GM19238 (cell line): Measurements from ENCODE around the gene SH3RF3.
"Not testable (repeated sequence)": the region's sequence is repeated elsewhere in the genome, so short reads cannot be mapped to it uniquely, and the experiment has no call there.

Source experiments
- DNase-seq: peaks from one replicate; pipeline ENCODE4 v3.0.0; 2011; ENCODE audit warnings: low spot score; ENCODE audit not compliant: insufficient read length

The SH3RF3 gene

DNA sequence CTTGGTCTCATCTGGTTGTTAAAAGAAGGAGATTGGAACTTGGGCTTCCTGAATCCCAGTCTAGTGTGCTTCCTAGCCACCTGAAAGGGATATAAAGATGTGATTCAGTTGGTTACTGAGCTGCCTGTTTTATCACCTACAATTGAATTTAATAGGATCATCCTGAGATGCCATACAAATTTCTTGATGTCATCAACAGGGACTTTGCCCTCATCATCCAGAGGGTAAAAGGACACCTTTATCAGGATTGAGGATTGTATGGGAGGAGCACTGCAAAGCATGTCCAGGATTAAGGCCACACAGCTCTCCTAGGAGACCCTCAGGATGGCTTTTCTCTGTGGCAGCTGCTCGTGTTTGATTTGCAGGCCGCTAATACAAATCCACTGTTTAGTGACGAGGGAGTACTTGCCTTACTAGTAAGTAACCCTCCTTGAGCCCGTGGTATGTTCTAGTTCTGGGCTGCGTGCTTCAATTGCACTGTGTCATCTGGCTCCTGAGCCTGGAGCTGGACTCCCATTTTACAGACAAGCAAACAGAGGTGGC is 28.6 kb downstream of the SH3RF3 start:
- no peak for DNase-seq

DNA sequence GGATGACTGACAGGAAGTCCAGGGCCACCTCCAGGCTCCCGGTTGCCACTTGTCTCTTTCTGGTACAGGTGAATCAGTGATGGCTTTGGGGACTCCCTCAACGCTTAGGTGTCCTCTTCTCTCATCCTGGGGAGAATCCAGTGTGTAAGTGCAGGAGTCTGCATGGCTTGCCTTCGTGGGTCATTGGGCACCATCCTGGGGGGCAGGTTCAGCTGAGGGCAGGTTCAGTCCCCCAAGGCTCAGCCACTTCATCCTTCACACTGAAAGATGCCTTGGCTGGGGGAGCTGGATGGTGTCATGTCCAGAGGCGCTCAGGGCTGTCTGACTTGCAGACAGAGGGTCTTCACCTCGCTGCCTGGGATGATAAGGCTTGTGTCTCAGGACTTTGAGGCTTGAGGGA is 29.2 kb downstream of the SH3RF3 start:
- no peak for DNase-seq

DNA sequence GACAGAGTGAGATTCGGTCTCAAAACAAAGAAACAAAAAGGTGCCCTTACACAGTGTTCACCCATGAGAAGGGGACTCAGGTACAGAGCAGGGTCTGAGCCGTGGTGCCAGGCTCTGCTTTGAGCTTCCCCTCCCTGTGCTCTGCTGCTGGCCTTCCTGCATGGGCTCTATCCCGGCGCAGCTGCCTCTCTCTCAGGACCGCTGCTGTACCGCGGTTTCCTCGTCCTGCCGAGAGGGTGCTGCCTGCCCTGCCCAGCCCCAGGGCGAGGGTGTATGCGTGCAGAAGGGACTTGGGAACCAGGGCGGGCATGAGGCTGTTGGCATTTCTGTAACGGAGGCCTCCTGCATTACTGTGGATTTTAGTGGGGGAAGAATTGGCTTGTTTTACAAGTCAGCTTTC is 30.1 kb downstream of the SH3RF3 start:
- DNase-seq, result no peak

DNA sequence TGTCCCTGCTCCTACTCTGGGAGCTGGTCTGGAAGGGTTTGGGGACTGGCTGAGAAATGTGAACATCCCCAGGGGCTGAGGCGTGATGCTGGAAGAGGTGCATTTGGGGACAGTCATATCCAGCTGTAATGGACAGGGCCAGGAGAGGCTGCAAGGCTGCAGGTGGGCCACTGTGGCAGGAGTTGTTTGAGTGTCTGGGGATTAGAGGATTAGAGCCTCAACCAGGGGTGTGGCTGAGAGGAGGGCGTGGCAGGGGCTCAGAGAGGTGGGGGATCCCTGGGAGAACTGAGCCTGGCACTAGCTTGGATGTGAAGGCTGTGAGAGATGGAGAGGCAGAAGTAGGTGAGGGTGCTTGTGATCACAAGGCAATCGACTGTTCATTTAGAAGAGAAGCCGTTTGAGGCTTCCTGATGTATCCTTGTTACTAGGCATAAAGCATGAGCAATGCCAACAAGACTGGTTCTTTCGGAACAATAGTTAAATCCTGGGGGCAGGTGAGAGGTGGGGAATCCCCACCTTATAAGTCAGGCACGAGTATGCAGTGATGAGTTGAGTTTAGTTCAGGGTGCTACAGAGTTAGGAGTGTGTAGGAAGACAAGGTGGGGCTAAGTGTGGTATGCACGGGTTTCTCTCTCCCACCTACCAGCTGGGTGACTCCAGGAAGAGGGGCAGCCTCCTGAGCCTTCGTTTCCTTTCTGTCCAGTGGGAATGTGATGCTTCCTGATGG is 31.9 kb downstream of the SH3RF3 start:
- DNase-seq, result no peak

DNA sequence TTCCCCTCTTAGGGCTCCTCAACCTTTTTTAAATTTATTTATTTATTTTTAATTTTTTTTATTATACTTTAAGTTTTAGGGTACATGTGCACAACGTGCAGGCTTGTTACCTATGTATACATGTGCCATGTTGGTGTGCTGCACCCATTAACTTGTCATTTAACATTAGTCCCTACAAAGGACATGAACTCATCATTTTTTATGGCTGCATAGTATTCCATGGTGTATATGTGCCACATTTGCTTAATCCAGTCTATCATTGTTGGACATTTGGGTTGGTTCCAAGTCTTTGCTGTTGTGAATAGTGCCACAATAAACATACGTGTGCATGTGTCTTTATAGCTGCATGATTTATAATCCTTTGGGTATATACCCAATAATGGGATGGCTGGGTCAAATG is 33.4 kb downstream of the SH3RF3 start:
- DNase-seq, result not testable (repeated sequence)

DNA sequence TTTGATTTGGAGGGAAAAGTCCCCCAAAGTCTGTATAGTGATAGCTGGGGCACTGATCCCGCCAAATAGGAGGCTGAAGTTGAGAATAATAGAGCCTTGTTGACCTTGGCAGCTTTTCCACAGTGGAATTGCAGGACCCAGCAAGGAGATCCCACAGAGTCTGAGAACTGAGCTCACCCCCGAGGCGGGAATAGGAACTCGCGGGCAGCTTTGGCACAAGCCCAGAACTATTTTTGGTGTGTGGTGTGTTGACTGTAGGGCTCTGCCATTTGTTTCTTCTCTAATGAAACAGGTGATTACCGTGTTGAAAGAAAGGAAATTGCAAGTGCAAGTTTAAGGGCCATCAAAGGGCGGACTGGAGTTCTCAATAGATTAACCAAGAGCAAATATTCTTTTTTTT is 34.0 kb downstream of the SH3RF3 start:
- no peak for DNase-seq

DNA sequence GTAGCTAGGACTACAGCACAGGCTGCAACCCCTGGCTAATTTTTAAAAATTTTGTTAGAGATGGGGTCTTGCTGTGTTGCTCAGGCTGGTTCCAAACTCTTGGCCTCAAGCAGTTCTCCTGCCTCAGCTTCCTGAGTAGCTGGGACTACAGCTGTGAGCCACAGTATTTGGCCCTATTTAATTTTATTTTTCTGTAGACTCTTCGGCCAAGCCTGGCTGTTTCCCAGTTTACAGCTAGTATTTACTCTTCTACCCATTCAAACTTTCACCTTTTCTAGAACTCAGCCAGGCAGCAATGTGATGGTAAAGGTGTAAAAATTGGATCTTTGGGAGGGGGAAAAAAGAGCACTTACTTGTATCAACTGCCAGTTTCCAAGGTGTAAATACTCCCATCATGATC is 35.3 kb downstream of the SH3RF3 start:
- DNase-seq, result no peak

DNA sequence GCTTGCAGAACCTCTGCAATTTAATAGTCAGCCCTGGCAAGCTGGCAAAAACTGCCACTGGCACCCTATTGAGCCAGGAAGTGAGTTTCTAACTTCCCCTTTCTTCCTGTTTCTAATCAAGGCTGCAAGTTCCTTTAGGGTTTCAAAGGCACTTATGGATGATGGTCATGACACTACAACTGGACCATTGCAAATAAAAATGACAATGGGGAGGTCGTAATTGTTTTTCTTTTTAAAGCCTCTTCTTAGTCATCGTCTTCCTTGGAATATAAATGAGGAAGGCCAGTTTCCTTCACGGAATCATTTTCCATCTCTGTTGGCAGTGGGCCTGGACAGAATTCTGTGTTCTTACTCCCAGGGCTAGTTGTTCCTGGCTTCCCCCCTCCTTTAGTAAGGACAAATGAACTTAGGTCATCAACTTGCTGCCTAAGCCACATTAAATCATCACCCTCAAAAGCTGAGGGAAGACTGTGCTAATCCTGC is 35.8 kb downstream of the SH3RF3 start:
- no peak for DNase-seq

DNA sequence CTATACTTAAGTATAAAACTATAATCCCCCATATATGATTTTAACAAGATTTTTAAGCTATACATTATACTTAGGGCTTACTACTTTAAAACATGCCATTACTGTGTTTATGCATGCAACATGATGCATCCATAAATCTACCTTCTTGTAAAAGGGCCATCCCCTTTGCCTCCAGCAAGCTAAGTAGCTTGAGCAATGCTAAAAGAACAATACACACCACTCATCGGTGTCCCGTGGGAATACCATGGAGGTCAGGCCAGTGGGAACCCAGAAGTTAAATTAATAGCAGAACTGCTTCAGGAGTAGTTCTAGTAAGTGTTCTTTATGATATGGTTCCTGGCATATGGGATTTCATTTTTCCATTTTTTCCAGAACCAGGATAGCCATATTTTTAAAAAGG is 37.8 kb downstream of the SH3RF3 start:
- DNase-seq, result no peak

DNA sequence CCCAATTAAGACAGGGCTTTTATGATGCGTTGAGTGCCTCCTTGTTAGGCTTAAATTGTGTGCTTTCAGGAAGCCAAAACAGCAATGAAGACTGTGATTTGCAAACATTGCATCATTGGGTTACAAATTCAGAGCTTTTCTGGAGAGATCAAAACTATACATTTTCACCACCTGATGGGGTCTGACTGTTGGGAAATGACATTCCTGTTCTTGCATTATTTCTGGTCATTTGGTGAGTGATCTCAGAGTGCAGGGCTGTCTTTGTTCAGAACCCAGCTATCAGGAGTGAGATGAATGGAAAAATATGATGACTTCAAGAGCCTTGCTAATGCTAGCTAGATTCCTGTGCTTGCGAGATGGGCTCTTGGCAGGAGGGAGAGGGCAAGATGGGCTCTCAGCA is 39.1 kb downstream of the SH3RF3 start:
- no peak for DNase-seq

DNA sequence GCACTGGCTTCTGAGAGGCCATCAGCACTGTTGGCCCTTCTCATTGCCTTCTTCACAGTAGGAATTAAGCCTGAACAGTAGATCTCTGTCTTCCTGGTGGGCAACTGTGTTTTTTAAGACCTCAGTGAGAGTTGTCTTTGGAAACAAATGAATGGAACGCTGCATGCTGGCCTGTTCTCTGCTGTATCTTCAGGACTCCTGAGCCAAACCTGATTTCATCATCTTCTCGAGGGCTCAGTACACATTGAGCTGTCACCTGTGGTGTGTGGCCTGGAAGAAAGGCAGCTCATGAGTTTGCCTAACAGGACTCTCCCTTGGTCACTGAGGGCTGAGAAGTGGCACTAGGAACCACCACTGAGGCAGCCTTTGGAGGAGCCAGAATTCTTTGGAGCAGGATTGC is 39.7 kb downstream of the SH3RF3 start:
- DNase-seq, result no peak

DNA sequence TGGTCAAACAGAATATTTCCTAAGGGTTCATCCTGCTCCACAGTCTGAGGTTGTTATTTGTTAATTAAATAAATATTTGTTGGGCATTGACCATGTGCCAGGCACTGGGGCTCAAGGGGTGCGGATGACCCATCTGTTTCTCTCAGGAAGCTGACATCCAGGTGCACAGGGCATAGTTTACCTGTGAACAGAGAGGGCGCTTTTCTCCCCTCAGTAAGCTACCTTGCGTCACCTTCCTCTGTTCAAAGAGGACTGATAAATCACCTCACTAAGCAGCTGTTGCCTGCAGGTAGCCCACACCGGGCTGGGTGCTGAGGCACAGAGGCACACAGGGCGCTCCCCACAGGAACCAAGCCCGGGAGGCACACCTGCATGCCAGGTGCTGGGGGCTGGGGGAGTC is 41.6 kb downstream of the SH3RF3 start:
- no peak for DNase-seq

DNA sequence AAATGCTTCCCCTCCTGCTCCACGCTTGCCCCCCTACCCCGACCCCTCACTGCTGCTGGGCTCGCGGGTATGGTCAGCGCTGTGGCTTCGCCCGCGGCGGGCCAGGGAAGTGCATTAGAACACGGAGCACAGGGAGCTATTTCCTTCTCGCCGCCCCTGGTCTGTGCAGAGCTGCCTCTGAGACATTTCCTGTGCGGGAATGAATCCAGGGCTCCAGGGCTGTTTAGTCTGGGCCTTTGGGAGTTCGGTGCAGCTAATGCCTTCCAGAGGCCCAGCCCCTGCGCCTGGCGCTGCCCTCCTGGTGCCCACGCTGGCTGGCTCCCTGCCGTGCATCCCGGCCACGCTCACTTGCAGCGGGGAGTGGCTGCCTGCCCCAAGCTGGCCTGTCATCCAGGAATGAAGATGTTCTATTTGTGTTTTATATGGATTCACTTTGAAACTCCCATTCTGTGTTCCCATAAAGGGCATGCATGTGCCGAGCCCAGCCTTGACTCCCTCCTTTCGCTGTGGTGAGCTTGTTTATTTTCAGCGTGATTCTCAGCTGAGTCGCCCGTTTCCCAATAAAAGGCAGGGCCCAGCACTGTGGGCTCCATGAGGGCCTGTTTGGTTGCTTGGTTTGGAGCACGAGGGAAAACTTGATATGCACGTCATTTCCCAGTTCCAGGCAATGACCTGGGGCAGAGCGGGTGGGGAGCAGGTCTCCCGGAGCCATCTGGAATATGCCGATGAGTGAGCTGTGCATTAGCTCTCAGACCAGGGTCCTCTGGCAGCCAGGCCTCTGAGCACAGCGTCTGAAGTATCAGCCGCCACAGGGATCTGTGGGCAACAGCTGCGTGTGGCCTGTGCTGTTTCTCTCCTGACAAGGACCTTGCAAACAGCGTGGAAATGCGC is 42.7 kb downstream of the SH3RF3 start:
- DNase-seq, result no peak

DNA sequence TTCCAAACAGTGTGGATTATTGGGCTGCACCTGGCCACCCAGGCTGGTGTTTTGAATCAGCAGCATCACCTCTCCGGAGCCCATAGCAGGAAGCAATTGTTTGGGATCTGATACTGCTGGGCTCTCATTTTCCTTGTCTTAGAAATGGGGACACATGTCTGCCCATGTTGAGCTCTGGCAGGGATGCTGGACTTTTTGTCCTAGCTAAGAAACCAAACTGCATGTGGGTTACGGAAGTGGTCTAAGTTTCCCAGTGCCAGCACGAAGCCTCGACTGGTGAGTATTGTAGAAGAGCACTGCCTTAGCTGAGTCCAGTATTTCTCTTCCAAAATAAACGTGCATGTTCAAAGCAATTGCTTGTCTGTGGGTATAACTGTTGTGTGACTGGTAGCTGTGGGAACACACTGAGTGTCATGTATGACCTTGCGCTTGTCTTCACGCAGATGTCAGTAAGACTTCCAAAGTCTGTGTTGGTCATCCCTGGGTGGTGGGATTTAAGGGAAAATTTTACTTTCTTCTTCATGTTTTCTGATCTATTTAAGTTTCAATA is 43.6 kb downstream of the SH3RF3 start:
- no peak for DNase-seq

DNA sequence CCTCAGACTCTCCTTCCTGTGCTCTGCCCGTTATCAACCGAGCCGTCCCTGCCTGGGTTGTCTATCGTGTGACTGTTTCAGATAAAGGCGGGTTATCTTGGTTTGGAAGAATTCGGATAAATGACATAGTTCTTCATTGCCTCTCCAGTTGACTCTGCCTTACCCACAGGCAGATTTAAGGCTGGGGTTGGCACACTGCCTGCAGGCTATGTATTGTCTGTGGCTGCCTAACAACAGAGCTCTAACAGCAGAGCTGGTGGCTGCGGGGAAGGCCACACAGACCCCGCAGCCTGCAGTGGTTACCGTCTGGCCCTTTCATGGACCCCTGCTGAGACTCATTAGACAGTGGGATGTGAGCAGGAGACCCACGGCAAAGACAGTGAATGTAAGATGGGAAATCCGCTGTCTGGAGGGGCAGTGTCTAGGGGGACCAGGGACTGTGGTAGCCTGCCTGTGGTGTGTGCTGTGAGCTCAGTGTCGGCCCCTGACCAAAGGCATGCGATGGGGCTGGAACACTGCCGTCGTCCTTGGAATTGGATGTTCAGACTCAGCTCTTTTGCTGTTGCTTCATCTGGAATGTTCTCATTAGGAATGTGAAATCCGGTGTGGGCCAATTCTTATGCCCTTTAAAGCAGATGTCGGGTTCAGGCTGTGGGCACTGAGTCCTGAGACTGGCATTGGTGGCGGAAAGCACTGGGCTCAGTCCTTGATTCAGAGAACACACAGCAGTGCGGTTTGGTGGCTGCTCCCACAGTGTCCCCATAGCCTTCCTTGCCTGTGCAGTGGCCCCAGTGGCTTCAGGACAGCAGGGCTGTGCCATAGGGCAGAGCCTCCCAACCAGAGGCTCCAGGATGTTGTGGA is 44.5 kb downstream of the SH3RF3 start:
- no peak for DNase-seq

DNA sequence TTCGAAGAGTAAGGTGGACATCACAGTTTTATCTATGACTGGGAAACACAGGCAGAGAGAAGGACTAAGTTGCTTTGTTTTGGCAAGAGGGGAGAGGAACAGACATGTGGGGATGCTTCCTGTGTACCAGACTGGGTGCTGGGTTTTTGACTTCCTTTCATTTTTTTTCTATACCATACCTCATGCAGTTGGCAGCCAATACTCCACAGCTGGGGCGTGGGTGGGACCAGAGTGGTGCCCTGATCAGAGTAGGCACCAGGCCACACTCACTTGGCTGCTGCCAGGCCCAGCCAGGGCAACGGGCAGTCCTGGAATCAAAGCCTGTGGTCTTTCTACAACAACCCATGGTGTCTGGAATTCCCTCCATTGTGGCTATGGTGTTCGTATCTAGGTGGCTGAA is 45.2 kb downstream of the SH3RF3 start:
- DNase-seq, result no peak

DNA sequence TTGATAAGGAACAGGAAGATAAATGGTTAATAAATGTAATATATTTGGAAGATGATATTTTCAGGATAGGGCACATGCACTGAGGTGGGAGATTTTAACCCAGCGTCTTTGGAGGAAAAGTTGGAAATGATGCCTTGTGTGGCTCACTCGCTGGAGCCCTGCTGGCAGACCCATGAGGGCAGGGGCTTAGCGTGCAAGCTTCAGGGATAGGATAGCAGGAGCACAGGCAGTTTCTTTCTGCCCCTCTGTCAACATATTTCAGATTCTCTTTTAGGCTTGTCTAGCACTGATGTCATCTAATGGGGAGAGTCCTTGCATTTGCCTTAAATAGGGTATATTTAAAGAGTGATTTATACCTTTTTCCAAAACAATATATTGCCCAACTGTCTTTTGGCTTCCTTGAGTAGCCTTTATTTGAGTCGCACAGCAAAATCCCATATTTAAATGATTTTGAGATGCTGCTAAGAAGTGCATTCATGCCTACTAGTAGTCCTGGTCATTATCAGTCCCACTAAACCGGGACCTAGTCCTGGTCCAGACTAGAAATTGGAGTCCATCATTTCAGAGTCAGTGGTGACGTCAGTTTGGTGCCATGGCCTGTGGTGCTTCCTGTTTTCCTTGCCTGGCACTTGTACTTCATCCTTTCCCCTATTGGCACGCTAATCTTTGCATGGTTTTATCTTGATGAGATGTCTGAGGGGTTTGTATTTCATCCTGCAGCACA is 45.8 kb downstream of the SH3RF3 start:
- no peak for DNase-seq

DNA sequence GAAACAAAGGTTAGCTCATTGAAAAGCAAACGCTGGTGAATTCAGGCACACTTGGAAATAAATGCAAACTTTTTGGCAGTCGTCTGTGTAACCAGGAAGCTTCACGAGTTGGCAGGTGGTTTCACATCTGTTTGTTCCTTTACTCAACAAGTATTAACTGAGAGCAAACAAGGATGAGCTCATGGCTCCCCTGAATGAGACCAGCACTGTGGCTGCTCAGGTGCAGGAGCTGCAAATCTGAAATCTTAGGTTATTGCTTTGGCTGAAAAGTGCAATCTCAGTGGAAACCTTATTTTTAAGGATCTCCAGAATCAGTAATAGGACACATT is 46.3 kb downstream of the SH3RF3 start:
- DNase-seq, result no peak

DNA sequence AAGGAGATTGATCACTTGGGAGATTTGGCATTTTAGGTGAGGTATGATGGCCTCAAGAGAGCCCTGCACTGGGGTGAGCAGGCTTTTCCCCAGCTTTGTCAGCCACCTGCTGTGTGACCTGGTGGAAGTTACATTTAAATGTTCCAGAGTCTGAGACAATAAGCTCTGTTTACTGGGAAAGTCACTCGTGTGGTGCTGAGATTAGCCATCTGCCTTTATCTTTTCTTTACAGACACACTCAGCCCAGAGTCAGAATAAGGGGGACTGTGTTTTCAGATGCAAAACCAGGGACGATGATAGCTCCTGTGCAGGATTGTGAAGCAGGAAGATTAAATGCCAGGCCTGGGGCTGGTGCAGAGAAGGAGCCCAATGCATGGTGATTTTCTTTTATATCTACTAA is 47.9 kb downstream of the SH3RF3 start:
- no peak for DNase-seq

DNA sequence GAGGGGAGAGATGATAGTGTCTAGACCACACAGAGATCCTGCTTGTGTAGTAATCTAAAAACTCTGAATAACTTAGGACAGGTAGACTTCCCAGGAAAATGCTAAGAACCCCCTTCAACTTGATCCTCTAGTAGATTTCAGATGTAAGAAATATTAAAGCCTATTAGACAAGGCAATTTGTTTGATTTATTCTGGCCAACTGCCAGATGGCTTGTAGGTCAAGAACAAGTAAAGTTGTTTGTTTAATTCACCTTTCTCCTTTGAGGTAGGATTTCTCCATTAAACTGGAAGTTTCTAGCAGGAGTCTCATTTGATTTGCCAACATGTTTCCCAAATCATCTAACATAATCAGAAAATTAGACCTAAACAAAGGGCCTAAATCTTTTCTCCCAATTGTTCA is 48.6 kb downstream of the SH3RF3 start:
- no peak for DNase-seq

DNA sequence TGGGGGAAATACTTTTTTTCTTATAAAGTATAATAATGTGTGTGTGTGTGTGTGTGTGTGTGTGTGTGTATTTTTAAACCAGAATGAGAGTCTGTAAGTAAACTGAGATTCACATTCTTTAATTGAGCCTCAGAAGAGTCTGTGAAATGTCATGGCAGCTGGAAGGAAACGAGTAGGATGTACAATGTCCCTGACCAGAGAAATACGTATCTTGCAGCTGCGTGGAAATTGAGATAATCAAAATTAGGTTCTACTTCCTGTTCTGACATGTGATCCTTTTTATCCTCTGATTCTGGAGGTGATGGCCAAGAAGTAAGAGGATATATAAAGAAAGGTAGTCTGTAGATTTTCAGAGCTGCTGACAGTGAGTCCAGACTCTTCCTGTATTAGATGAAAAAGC is 50.0 kb downstream of the SH3RF3 start:
- no peak for DNase-seq
